ENCODE data around the gene SEMA3E.

The SEMA3E gene

GRCh38 chr7:83640240-83640639 is 8.7 kb downstream of the SEMA3E start:
- no peak for TF ChIP-seq CTCF (IDR thresholded peaks at IDR 0.05; ENCODE audit: low read length)
- no peak for TF ChIP-seq EZH2 (IDR thresholded peaks at IDR 0.05; ENCODE audit: borderline replicate concordance, low read length)
- H3K4me1 ChIP-seq (ENCODE audit: insufficient read depth, low read length, severe bottlenecking): no peaks in the 10 kb centered on the region
- H4K20me1 ChIP-seq (ENCODE audit: insufficient read depth, low read length): no peaks in the 10 kb centered on the region
- no peak overlapping the region for H3K27ac ChIP-seq (ENCODE audit: low read depth, low read length, poor library complexity, severe bottlenecking)
- no peaks in the 10 kb centered on the region for H3K27me3 ChIP-seq (ENCODE audit: insufficient read depth, low read length)
- no peak overlapping the region for H3K9ac ChIP-seq (ENCODE audit: low read length)
- no peaks in the 10 kb centered on the region for H3K9me2 ChIP-seq (ENCODE audit: low read depth, low read length)
- no peak overlapping the region for H3K4me2 ChIP-seq (ENCODE audit: low read length)
- no peaks in the 10 kb centered on the region for H3K79me2 ChIP-seq (ENCODE audit: insufficient read depth, low read length)
- no peaks in the 10 kb centered on the region for H3K36me3 ChIP-seq (ENCODE audit: insufficient read depth, low read length)
- no peaks in the 10 kb centered on the region for H3F3A ChIP-seq (ENCODE audit: insufficient read depth, low read length)
- no peak overlapping the region for H2AFZ ChIP-seq (ENCODE audit: low read length)
- no peak overlapping the region for H3K4me3 ChIP-seq (ENCODE audit: low read depth, low read length, poor library complexity, severe bottlenecking)
- no peaks in the 10 kb centered on the region for H3K9me3 ChIP-seq (ENCODE audit: low read length)

- Histone ChIP-seq H4K20me1 (ENCODE audit: insufficient read depth, low read length) (no peaks in the 10 kb centered on the region), H3K4me3 (ENCODE audit: low read depth, low read length, poor library complexity, severe bottlenecking) (no peak overlapping the region), H2AFZ (ENCODE audit: low read length) (no peak overlapping the region), H3K9ac (ENCODE audit: low read length) (no peak overlapping the region), H3K36me3 (ENCODE audit: insufficient read depth, low read length) (no peaks in the 10 kb centered on the region), H3K27me3 (ENCODE audit: insufficient read depth, low read length) (no peaks in the 10 kb centered on the region), H3K9me3 (ENCODE audit: low read length) (no peaks in the 10 kb centered on the region), H3K4me1 (ENCODE audit: insufficient read depth, low read length, severe bottlenecking) (no peaks in the 10 kb centered on the region), H3K27ac (ENCODE audit: low read depth, low read length, poor library complexity, severe bottlenecking) (no peak overlapping the region), H3F3A (ENCODE audit: insufficient read depth, low read length) (no peaks in the 10 kb centered on the region), H3K9me2 (ENCODE audit: low read depth, low read length) (no peaks in the 10 kb centered on the region), H3K79me2 (ENCODE audit: insufficient read depth, low read length) (no peaks in the 10 kb centered on the region), H3K4me2 (ENCODE audit: low read length) (no peak overlapping the region)
- TF ChIP-seq EZH2 (IDR thresholded peaks at IDR 0.05; ENCODE audit: borderline replicate concordance, low read length) (no peak), CTCF (IDR thresholded peaks at IDR 0.05; ENCODE audit: low read length) (no peak)
Measured at GRCh38 chr7:83633516-83633915, 15.4 kb downstream of the SEMA3E start.

GRCh38 chr7:83629117-83629880 is 19.6 kb downstream of the SEMA3E start:
- H3K4me3 ChIP-seq (ENCODE audit: low read depth, low read length, poor library complexity, severe bottlenecking): no peak overlapping the region
- H3K27me3 ChIP-seq (ENCODE audit: insufficient read depth, low read length): no peaks in the 10 kb centered on the region
- TF ChIP-seq EZH2 (IDR thresholded peaks at IDR 0.05; ENCODE audit: borderline replicate concordance, low read length) (no peak), CTCF (IDR thresholded peaks at IDR 0.05; ENCODE audit: low read length) (no peak)
- no peaks in the 10 kb centered on the region for H3K9me2 ChIP-seq (ENCODE audit: low read depth, low read length)
- no peak overlapping the region for H3K4me2 ChIP-seq (ENCODE audit: low read length)
- no peaks in the 10 kb centered on the region for H3K4me1 ChIP-seq (ENCODE audit: insufficient read depth, low read length, severe bottlenecking)
- H3K79me2 ChIP-seq (ENCODE audit: insufficient read depth, low read length): no peaks in the 10 kb centered on the region
- H3K36me3 ChIP-seq (ENCODE audit: insufficient read depth, low read length): no peaks in the 10 kb centered on the region
- H4K20me1 ChIP-seq (ENCODE audit: insufficient read depth, low read length): no peaks in the 10 kb centered on the region
- no peaks in the 10 kb centered on the region for H3F3A ChIP-seq (ENCODE audit: insufficient read depth, low read length)
- H3K9me3 ChIP-seq (ENCODE audit: low read length): no peaks in the 10 kb centered on the region
- H3K9ac ChIP-seq (ENCODE audit: low read length): no peak overlapping the region
- no peak overlapping the region for H3K27ac ChIP-seq (ENCODE audit: low read depth, low read length, poor library complexity, severe bottlenecking)
- no peak overlapping the region for H2AFZ ChIP-seq (ENCODE audit: low read length)

Data from OCI-LY1 (cell line).